ENCODE data around the gene TRHDE.

DNA sequence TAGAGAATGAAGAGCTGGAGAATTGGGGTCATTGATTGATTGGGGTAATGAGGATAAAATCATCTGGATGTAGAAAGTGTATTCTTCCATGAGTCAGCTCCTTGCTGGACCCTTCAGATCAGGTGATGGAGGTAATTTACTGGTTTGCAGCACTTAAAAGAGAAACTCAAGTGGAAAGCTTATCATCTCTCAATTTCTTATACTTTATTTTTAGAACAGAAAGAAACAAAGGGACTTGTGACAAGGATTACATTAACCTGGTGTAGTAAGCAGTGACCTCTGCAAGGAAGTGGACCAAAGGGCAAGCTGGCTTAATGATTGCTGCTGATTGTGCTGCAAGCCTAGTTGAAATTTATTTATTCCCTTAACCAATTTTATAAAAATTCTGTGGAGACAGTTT is 405.0 kb downstream of the TRHDE start:
- no peak for TF ChIP-seq POLR2A (IDR thresholded peaks at IDR 0.05; ENCODE audit: low read depth, low read length)
- no peak for TF ChIP-seq POLR2AphosphoS5 (IDR thresholded peaks at IDR 0.05; ENCODE audit: low read depth, low read length)
- TF ChIP-seq TAF1 (IDR thresholded peaks at IDR 0.05; ENCODE audit: low read depth, low read length), result no peak
- no peak for TF ChIP-seq PAX5 (IDR thresholded peaks at IDR 0.05; ENCODE audit: insufficient read depth, low read length, severe bottlenecking)
- no peak for TF ChIP-seq SPI1 (IDR thresholded peaks at IDR 0.05; ENCODE audit: low read depth, low read length)
- no peak for TF ChIP-seq POU2F2 (IDR thresholded peaks at IDR 0.05; ENCODE audit: low read depth, low read length)
